Stimulated activated naive CD4-positive, alpha-beta T cell (primary cell): ENCODE data around the gene PARD3B.

Experiments used
- DNase-seq, 6 experiments: peaks; one replicate each; lab custom pipeline; 2025; lab: John Stamatoyannopoulos, UW

PARD3B gene

DNA sequence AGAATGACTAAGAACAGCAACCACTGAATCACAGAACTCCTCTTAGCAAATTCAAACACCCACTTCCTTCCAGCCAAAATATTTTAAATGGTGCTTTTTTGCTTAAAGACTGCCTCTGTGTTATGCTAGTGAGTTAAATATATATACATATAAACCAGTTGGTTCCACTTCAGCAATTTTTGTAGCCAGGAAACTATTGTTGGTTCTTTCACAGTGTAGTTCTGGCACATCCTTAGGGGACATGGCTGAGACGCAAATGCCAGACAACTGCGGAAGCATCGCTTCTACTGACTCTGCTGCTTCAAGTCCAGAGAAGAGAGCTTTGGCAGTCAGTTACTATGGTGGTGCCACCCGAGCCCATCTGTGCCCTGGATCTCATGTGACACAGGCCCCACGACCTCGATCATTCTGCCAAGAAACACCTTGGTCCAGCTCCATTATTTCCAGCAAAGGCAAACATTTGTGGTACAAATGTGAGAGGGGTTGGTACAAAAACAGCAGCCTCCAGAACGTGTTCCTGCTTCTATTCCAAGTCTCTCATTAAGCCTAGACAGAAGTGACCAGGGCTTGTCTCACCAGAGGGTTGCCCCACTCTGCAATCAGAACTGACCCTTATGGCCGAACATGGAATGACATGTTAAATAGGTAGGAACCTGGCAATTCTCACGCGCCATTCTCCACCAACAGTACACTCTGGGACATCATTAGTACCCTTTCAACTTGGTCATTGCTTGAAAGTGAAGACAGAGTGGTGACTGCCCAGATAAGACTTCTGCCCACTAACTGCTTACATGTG is 1019.3 kb downstream of the PARD3B start:
- no peak for DNase-seq

DNA sequence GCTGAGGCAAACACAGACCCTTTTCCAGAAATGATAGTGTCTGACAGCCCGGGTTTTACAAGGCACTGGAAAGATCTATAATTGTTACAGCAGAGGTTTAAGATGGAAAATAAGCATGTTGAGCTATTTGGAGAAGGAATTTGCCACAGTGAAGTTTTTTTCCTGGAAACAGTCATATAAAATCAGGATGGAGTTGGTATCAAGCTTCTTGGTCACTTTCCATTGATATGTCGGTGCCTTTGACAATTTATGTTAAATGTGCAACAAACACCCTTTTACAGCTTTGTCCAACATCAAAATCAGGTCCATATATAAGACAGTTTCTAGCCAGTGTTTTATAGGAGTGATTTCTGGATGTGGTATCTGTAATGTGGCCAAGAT is 1019.9 kb downstream of the PARD3B start:
- no peak for DNase-seq

DNA sequence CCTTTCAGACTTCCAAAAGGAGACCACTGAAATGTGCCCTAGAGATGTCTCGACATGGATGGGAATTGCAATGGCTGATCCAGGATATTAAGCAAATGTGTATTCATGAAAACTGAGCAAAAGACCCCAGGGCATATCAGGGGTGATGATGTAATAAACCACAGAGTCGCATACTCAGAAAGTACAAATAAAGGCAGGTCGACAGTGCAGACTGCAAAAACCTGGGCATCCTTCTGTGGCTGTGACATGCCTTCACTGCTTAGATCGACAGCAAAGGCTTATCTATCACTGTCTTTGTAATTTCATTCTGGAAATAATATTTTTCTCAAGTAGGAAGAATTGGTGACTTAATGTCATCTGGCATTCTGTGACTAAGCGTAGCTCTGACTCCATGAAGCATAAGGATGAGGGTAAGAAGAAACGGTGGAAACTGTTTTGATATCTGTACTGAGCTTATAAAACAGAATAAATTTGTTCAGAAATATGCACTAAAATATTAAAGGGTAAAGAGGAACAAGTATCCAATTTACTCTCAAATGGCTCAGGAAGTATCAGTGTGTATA is 1021.4 kb downstream of the PARD3B start:
- DNase-seq, result no peak

DNA sequence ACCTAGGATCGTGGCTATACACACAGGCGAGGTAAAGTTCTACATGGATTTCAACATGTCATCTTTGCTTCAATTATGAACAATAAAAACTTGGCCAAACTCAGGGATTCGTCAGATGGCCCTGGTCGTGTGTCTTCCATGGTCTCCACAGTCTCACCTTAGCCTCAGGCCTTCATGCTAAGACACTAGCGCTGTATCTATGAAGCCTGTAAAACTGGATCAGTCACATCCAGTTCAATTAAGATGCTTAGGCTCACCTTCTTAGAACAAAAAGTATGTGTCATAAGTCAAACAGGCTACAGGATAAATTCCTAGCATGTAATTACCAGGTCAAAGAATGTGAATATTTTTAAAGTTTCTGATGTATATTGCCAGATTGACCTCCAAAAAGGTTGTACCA is 1023.3 kb downstream of the PARD3B start:
- DNase-seq, result no peak

DNA sequence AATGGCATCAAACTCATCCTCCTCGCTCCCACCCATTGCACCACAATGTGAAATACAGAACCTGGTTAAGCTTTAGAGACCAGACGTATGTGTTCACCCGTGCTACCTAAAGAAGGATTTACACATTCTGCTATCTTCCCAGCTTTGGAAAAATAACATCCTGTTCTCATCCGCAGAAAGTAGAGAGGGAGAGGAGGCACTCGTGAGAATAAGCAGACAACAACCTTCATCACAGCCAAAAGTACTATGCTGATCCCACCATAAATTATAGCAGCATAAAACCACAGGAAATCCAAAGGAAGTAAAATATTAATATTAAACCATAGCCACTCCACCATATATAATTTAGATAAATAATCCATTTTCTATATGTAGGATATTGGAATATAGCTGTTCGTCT is 1025.4 kb downstream of the PARD3B start:
- DNase-seq, result no peak

DNA sequence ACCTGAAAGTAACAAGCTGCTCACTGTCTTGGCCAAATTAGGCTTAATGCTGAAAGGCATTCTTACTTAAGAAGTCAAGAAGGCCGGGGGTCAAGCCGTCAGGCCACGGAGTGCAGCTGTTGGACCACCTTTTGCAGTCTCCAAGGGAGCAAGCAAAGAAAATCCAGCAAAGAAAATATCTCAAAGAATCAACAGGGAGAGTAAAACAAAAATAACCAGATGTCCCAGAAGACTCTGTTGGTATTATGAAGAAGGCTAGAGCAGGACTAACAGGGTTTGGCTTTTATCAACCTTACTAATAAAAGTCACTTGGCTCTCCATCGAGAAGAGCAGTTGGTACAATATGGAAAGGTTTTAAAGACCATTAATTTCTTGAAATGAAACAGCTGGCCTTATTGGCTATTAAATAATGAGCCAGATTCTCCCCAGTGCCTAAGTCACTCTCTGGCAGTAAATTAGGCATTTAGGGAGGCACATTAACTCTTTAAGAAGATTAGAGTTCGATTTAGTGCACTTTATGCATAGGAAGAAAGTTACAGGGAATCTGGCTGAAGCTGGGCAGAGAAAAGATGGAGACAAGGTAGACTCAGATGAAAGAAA is 1026.2 kb downstream of the PARD3B start:
- no peak for DNase-seq

DNA sequence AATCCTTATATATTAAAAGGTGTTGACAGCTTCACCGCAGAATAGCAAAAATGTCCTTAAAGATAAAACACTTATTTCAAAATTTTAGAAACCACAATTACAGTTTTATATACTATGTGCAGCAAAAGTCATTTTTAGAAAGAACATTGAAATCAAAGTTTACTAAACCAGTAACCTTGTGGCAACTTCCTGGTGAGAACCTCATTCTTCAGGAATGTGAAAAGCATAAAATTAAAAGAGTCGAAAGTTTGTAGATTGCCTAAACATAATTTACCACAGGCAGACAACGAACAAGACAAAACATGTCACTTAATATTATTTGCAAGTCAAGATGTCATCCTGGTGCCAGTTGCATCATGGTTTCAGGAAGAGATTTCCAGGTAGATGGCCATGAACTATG is 1028.7 kb downstream of the PARD3B start:
- DNase-seq, result no peak

DNA sequence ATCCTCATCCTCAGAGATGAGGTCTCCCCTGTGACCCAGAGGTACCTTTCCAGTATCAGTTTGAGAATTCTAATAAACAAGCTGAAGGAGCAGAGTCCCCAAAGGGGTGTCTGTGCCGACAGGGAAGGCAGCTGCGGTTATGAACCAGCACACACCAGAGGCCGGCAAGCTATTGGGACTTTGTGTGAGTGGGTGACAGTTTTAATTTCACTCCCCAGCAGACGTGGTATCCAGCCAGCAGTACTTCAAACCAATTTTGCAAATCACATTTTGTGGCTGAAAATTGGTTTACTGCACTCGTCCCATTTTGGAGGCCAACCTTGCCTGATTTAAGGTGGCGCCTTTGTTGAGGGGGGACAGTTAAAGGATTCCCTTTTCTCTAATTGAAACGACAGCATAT is 1034.1 kb downstream of the PARD3B start:
- DNase-seq, result no peak

DNA sequence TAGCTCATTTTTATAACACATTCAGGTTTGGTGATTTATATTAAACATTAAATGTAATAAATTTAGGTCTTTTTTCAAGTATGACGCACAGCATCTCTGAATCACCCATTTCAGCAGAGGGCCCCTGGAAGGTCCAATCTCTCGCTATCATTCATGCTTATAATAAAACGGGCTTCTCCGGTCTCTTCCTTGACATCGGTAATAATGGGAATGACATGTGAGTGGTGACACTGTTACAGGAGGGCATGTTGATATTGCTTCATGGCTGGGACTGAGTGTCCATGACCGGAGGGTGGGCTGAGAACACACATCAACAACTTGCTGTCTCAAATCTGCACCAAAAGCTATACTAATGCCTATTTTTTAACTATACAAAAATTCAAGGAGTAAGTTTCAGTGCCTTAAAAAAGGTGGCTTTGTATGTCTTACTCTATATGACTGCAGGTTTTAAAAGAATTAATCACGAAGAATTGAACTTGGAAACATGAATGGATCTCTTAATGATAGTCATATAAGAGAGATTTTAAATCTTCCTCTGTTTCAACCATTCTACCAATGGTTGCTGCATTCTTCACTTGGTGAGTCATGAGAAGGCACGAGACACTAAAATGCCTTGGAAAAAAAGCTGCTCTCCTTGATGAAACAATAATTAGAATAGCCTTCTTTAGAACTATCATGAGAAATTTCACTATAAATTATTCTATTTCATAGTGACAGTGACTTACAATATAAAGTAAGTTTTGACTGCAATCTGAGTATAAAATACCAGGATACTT is 1035.1 kb downstream of the PARD3B start:
- no peak for DNase-seq

DNA sequence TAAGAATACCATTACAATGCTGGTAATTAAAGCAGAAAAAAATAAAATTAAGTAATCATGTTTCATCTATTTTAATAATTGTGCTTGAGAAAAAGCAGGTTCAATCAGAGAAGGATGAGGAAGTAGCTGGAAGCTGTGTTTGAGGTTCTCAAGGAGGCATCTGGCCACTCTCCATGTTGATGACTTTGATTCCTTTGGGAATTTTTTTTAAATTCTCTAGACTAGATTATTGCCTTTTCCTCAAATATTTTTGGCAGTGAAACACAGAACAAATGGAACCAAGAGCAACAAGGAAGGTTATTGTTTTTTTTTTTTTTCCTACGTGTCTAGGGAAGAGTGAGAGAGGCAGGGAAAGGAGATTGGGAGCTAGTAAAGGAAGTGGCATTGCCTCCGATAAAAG is 1037.1 kb downstream of the PARD3B start:
- no peak for DNase-seq

DNA sequence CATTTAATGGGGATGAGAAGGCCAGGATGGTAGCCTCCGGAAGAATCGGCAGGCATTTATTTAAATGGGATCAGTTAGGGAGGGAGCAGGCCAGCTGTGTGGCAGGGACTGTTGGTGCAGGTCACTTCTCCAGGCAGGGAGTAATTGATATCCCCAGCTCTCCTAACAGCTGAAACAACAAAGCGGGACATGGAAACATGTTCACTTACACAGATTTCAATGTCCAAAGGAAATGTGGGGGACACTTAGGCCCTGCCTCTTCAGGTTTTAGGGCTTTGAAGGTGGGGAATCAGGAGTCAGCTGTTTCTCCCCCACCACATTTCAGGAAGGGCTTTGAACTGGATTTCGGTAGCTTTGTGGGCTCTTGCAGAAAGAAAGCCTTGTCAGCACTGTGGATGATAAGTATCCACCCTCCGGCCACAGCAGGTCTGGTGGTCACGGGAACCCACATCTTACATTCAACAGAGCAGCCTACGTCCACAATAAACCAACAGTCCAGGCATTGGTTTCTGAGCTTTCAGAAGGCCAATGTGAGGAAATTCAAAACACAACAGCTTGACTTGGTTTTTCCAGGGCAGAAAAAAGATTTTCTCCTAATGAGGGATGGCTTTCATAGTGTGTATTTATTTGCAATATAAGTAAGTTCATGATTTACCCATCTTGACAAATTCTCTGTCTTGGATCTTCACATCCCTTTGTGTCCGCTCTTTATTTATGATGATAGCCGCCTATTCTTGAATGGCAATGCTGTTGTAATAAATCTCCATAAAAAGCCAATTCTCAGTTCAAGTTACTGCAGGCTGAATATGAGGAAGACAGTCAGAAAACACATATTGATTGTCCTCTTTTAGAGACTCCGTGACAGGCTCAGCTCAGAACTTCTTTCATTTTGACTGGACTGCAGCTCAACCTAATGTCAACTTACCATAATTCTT is 1040.4 kb downstream of the PARD3B start:
- no peak for DNase-seq

DNA sequence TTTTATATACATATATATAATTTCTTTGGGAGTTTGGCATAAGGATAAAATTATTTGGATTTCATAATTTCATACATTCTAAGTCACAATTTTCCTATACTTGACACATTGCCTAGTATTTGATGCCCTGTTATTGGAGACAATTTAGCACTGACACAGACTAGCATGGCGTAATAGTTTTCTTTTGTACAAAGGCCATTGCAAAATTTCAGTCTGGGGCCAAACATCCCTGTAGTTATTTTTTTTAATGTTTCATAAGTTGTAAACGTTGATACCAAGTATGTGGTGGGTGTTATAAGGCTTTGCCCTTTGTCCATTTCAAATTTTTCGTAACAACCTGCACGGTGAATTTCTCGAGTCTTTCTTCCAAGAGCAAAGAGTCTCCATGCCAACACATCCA is 1041.4 kb downstream of the PARD3B start:
- DNase-seq, result no peak

DNA sequence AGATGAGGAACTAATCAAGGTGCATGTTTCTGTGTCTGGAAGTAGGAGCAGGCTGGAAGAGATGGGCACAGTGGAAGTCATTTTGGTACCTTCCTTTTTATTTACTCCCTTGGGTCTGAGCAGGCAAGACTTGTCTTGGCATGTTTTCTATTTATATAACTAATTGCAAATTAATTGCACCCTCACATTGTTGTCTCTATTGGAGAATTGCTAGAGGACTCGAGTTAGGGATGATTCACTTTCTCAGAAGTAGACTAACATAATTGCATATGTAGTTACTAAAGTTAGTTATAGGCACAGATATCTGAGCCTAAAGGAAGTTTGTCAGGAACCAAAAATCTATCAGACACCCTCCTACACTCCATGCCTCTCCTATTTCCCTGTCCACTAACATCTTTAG is 1044.2 kb downstream of the PARD3B start:
- no peak for DNase-seq

DNA sequence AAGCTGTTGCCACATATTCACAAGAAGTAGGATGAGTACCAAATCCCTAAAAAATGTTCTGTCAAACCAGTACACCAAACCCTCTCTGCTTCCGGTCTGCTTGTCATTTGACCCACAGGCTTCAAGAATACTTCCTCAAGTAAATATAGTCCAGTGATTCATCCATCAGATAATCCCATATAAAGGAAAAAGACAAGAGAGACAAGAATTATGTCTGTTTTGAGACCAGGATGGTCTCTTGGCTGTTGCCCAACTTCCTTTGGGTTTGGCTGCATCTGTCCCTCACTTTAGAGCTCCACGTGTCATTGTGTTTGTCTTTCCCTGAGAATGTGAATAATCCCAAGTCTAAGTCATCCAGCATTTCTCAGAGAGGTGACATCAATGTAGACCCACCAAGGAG is 1045.5 kb downstream of the PARD3B start:
- DNase-seq, result no peak

DNA sequence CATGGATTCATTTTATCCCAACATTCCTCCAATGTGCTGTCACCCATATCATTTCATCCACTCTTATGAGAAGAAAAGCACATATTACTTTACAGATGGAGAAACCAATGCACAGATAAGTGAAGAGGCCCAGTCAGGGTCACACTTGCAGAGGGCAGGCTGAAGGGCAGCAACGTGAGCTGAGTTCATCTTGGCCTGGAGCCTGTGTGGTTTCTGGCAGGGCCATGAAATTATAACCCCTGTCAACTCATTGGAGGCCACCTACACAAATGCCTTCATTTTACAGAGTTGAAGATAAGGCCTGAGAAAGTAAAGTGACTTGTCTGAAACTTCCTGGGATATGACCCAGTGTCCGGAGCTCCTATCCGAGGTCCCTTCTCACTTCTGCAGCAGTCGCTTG is 1048.6 kb downstream of the PARD3B start:
- no peak for DNase-seq

DNA sequence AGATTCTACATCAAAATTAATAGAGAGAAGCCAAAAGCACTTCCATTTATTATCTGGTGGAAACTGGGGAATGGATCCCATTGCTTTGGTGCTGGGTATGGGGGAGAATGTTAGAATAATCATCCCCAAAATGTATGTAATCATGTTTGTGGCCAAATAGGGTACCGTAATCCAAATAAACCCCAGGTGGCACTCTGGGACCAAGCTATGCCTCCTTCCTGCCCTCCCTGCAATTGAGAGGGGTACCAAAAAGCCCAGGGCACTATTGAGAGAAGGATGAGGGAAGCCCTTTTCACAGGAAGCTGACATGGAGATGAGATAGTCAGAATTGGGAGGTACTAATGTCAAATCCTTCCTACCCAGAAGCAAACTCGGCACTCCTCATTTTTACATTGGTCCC is 1051.3 kb downstream of the PARD3B start:
- no peak for DNase-seq

DNA sequence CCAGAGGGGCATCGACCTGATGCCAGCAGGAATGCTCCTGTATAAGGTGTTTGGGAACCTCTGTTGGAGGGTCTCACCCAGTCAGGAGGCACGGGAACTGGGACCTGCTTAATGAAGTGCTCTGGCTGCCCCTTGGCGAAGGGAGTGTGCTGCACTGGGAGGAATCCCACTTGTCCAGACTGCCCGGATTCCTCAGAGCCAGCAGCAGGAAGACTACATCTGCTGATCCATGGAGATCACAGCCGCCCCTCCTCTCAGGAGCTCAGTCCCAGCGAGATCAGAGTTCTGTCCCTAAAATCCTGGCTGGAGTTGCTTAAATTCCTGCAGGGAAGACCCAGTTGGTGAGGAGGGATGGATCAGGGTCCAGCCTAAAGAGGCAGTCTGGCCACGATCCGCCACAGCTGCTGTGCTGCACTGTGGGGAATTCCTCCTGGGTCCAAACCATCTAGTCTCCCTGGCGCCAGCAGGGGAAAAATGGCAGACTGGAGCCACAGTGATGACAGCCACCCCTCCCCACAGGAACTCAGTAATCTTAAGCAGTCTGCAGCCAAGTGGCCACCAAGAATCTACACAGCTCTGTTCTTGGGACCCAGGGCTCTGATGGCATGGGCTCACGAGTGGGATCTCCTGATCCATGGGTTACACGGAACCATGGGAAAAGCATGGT is 1060.5 kb downstream of the PARD3B start:
- DNase-seq, result no peak

DNA sequence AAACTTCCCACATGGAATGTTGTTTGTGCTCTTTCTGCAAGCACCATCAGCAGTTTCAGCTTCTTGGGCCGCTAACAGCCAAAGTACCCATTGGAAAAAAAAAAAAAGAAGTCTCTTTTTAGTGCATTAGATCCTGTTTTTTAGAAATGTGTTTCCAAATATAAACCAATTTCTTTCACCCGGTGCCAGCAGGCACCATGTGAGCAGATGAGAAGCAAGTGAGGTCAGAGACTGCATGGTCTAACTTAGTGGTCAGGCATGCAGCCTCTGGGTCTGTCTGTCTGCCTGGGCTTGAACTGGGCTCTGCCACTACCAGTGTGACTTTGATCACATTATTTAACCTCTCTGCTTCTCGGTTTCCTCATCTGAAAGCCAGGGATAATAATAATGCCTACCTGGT is 1061.9 kb downstream of the PARD3B start:
- DNase-seq, result no peak

DNA sequence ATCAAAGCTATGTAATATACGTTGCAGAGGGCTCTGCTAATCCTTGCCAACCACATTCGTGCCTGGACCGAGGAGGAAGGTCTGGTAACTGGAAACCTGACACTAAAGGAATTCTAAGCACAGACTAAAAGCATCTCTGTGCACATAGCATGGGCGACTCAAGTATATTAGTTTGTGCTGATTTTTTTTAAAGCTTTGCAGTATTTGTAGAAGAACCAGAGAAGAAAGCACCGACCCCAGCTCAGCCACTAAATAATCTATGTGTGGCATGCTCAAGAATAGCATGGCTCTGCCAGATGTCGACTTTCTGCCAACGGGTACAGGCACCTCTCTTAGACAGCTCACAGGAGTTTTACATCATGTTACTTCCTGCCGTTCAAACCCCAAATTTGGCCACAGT is 1063.8 kb downstream of the PARD3B start:
- no peak for DNase-seq

DNA sequence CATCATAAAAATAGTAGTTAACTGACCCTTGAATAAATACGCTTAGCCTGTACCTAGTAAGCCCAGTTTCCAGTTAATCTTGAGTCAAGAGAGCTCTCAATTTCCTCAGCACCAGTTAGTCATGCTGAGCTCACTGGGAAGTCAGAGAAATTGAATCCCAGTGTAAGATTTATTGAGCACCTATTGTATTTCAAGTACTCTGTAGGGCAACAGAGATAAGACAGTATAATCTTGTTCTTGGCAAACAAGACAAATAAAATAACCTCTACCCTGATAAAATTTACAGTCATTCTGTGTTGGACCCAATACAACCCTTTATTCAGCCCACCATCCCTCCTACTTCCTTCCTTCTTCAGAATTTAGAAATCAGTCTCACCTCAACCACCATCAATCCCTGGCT is 1065.2 kb downstream of the PARD3B start:
- no peak for DNase-seq

DNA sequence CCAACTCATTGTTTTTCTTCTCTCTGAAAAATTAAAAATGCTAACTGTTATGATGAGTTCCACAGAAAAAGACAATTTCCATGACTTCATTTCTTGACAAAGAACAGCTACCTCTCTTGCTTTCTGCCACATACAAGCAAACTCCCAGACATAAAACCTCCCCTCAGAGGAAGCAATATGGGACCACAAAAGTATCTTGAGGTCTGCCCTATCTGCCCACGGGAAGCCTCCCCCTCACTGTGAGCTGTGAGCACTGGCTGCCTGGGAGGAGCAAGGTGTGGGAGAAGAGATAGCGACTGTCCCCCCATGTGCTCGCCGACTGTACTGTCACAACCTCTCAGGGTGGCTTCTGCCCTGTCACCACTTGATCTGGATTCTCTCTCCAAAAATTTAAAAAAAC is 1067.4 kb downstream of the PARD3B start:
- DNase-seq, result peak in 1 of 6 experiments; percentile 7
